GM18507 (cell line): Measurements from ENCODE around the gene PAX9.

Source experiments
- DNase-seq: peaks from one replicate; pipeline ENCODE4 v3.0.0; 2011; ENCODE audit warnings: low read depth; ENCODE audit not compliant: insufficient read length; ENCODE audit errors: extremely low spot score
- FAIRE-seq: peaks from 2 replicates; lab custom pipeline; 2011; peaks lifted over from hg19 to GRCh38; lab: Jason Lieb, UNC

The PAX9 gene

GRCh38 chr14:36655571-36655962, 6.1 kb upstream of the PAX9 start:
- FAIRE-seq (no peak), DNase-seq (no peak)

DNA sequence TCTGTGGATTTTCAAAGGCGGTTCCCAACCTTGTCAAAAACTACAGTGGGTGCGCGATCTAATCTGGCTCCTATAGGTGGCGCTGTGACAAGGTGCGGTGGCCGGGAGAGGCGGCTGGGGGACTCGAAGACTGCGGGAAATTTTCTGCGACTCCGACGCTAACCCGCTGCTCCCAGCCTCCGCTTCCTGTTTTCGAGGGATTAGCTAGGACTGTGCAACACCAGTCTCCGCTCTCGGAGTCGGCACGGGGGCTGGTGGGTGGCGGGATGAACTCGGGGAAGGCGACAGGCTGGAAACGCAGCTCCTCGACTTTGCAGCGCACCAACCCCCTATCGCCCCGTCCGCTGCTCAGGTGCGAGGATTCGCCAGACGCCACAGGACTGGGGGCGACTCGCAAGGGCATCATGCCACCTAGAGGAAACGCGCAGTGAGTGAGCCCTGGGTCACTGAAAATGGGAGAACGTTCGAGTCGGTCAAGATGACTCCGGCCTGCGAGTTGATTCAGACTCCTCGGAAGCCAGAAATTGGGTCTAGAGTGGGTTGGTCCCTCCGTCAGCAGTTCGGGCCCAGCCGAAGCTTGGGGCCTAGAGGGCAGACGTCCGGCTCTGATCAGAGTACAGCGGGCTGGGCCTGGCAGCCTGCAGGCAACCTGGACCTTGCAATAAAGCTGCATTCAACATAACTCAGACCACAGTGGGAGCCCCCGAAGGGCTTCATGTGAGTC, 5.5 kb upstream of the PAX9 start:
- FAIRE-seq (no peak), DNase-seq (no peak)

- FAIRE-seq (no peak), DNase-seq (no peak)
These were observed 4.8 kb upstream of the PAX9 start for GRCh38 chr14:36656687-36657398.

GRCh38 chr14:36657399-36658122, 4.1 kb upstream of the PAX9 start:
- DNase-seq, result no peak
- FAIRE-seq, result no peak

DNA sequence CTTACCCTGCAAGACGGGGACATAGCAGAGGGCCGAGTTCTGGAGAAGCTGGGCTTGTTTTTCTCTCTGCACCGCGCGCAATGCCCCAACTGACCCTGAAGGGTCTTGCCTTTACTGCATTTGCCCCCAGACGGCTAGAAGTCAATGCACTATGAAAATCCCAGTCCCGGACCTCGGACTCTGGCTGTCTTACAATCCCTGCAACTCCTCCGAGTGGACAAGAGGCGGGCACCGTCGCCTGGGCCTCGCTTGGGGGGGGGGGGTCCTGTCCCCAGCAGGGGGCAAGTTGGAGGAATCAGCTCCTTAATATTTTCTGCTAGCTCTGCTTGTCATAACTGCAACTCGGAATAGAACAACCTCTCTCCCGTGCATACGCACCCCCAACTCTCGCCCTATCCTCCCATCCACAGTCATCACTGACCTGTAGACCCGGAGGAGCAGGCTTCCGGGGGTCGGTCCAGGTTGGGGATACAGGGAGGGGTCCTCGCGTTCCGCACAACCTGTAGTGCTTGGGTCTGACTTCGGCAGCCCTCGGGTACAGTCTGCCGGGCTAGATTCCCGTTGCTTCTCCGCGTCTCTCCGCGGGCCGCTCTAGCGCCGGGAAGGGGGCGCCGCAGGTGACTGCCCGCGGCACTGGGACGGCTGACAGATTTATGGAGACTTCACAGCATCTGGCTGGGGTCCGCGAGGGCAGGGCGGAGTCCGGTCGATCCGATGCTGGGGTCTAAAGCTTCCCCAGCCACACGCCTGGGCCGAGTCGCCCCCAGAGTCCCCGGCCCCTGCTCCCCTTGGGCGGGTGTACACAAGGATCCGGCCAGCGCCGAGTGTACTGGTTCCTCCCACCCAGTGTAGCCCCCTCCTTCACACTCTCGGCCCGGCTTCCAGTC, 3.3 kb upstream of the PAX9 start:
- FAIRE-seq (no peak), DNase-seq (no peak)

DNA sequence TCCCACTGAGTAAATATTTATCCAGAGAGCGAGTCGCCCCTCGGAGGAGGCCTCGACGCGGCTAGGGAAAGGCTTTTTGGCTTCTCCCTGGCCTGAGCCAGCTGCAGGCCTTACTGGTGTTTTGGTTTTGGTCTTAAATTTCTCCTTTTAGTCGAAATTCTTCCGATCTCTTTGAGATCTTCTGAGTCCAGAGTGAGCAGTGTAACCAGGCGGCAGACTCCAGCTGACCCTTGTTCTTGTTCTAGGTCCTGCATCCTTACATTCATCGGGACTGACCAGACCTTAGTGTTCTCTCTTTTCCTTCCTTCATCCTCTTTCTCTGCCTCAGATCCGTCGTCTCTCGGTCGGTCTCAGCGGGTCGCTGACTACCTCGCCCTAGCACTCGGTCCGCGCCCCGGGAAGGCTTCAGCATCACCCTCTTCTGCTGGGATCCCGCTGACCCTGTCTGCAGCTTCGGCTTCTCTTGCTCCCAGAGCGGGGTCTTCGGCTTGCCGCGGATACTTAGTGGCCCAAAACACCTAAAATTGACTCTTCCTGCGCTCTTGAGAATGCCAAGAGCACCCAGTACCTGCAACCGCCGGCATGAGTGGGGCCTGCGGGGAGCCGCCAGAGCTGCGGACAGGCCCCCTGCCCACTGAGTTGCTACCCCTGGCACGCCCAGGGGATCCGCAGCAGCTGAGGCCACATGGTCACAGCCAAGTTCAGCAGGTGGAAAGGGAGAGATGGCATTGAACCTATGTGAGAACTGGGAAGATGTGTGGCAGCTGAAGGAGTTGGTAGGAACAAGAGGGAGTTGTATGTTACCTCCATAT, 2.4 kb upstream of the PAX9 start:
- no peak for DNase-seq
- no peak for FAIRE-seq

GRCh38 chr14:36659822-36660735, 1.6 kb upstream of the PAX9 start:
- FAIRE-seq, result no peak
- no peak for DNase-seq

DNA sequence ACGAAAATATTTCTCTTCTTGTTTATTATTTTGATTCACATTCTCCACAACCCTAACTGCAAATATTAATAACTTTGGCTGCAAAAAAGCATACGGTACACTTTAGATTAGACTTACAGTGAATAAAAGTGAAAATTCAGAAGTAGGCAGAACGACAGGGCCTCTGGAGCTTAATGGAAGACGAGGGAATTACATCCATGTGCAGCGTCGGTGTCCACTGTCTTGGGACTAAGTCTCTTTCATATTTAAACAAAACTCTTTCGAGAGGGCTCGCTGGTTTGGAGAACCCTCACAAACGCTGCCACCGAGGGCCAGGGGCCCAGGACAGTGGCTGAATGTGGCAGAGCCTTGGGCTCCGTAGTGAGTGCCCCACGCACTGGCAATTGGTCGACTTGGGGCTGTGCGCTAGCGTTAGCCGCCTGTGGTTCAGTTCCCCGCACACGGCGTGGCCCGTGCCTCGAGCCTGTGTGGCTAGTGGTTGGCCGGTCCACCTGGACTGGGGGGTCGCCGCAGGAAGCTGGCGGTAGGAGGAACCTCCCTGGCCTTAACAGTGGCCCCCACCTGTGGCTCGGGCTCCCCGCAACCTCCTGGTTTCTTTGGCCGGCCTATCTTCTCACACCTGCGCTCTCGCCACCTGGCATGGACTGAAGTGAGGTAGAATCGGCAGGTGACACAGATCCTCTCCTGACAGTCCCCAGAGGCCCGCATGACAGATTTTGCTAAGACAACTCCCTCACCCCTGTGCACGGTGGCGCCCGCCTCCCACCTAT, 739 bp upstream of the PAX9 start:
- FAIRE-seq (no peak), DNase-seq (no peak)

- no peak for FAIRE-seq
- DNase-seq, result no peak
These were observed 540 bp downstream of the PAX9 start for GRCh38 chr14:36662258-36662542.

GRCh38 chr14:36662543-36663403, 1.1 kb downstream of the PAX9 start:
- DNase-seq (no peak), FAIRE-seq (no peak)

- DNase-seq (no peak), FAIRE-seq (no peak)
These were observed 2.0 kb downstream of the PAX9 start for GRCh38 chr14:36663404-36664321.

- DNase-seq (no peak), FAIRE-seq (no peak)
These were observed 2.9 kb downstream of the PAX9 start for GRCh38 chr14:36664322-36665193.

GRCh38 chr14:36665887-36666415, 4.3 kb downstream of the PAX9 start:
- no peak for FAIRE-seq
- DNase-seq, result no peak

GRCh38 chr14:36666416-36667206, 5.0 kb downstream of the PAX9 start:
- DNase-seq (no peak), FAIRE-seq (no peak)
